HG03521 (cell line): ENCODE measurements around the gene SHOC1.
"Not testable (repeated sequence)": the region's sequence is repeated elsewhere in the genome, so short reads cannot be mapped to it uniquely, and the experiment has no call there.

ENCODE experiments used
- ATAC-seq: cut with Tn5 transposase; IDR thresholded peaks from one replicate; pipeline ENCODE4 v1.9.1; 2021; ENCODE audit warnings: mild to moderate bottlenecking, moderate library complexity; ENCODE audit not compliant: unreplicated experiment

Gene SHOC1

DNA sequence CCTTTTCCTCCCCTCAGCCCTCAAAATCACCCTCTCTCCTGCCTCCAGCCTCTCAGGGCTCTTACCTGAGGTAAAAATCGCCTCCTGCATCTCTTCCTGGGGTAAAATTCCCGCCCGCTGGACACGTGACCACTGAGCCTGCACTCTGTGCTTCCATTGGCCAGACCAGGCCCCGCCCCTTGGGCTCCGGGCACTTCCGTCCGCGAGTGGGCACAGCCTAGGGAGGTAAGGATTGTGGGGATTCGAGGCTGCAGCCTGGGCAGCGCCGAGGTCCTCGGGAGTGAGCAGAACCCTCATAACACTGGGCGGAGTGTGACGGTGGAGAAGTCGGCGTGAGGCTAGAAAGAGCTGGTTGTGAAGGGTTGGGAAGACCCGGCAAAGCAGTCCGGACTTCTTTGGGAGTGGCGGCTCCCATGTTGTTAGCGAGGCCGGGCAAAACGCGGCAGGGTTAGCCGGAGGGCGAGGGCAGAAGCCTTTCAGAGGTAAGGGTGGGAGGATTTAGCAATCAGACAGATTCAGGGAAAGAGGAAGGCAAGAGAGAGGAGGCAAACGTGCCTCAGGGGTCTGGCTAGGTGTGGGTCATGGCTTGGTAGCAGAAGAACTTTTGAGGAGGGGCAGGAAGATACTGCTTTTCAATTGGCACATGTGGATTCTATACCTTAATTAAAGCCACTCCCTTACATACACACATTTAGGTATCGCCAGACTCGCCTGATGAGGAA is at the start of gene SHOC1:
Gene SHOC1 (minus strand): TSS at position 103 of the 722 bp plus-strand sequence. CDS start 3,519 bp downstream, outside the sequence.
- no peak for ATAC-seq

DNA sequence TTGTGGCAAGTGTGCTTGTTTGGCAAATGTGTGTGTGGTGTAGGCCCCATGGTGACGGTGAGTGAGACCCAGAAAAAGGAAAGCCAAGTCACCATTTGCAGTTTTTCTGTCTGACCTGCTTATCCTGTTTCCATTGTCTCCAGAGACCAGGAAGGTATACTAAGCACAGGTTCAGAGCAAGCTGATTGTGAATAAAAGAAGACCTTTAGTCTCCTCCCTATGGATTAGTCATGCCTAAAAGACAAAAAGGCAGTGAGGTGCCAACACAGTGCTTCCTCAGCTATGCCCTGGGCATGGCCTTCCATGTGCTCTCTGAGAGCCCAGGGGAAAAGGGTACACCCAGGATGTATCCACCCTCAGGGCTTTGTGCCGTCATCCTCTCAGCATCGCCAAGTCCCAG is 49.2 kb upstream of the SHOC1 start:
- no peak for ATAC-seq

DNA sequence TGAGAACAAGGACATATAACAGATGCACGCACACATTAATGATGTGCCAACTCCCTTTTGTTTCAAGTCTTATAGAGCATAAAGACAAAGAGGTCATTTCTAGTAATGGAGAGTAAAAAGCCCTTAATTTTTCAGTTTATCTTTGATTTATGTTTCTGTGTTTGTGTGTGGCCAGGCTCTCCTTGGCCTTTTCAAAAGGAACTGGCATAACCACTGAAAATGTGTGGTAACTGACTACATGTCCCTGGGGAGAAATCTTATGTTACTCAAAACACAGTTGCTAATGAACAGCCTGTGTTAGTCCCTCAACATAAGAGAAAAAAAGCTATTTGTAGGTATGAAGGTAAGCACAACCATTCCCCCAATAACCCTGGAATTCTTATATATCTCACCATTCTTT is 47.6 kb upstream of the SHOC1 start:
- ATAC-seq: no peak

DNA sequence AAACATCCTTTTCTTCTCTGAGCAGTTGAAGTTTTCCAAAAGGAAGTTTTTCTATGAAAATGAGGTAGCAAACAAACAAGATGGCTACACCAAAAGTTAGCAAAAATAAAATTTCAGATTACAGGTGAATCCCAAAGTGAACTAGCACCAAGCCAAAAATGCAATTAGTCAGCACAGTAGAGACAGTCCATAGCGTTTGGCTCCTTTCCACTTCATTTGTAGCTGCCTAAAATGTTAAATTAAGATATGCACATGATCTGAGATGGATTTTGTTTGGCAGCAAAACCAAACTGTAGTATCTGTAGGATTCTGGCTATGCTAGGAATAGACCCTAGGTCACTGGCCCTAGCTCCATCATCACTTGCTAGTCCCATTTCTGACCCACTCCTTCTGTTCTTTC is 45.7 kb upstream of the SHOC1 start:
- ATAC-seq: no peak

DNA sequence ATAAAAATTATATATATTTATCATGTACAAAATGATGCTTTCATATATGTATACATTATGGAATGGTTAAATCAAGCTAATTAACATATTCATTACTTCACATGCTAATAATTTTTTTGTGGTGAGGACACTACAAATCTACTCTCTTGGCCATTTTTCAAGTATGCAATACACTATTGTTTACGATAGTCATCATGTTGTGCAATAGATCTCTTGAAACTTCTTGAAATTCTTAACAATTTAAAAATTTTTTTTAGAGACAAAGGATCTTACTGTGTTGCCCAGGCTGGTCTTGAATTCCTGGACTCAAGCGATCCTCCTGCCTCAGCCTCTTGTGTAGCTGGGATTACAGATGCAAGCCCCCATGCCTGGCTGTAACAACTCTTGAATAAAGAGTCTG is 45.2 kb upstream of the SHOC1 start:
- ATAC-seq: no peak

DNA sequence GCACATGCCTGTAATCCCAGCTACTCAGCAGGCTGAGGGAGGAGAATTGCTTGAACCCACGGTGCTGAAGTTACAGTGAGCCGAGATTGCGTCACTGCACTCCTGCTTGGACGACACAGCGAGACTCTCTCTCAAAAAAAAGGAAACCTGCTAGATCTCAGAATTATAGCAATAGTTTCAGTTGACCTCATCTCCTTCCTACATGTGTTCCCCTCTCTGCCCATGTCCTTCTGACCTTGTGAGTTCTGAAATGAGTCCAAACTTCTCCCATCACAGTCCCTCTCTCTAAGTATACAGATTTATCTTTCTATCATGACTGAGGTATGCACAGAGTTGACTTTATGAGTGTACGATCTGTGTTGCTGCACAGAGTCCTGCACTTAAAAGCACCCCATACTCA is 44.6 kb upstream of the SHOC1 start:
- no peak for ATAC-seq

DNA sequence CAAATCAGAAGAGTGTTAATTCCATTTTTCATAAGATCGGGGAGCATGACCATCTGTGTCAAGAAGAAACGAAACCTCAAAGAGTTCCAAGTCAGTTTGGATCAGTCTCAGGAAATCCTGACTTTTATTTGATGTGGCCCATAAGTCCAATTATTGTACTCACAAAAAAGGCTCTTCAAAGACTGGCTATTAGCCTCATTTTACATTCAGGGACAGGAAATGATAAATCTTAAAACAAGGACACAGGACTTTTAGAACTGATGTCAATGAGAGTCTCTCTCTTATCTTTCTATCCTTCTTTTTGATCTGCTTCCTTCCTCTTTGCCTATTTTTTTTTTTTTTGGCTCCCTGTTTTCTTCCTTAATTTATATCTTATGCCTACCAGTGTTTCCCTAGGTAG is 43.7 kb upstream of the SHOC1 start:
- ATAC-seq: no peak

DNA sequence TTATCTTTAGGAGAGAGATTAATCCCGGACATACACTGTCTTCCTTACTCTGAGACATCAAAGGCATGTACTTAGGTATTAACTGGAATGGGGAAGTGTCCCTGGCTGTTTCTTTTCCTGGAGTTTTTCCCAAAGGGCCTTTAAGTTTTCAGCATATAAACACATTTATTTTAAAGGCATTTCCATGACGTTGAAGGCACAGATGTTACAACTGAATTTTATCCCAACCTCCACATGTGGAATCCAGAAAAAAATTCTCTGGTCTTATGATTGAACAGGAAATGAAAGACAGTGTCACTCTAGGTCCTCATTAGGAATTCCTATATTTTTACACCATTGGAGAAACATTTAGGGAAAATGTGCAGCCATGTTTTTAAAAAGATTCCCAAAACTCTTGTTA is 41.6 kb upstream of the SHOC1 start:
- ATAC-seq: no peak

DNA sequence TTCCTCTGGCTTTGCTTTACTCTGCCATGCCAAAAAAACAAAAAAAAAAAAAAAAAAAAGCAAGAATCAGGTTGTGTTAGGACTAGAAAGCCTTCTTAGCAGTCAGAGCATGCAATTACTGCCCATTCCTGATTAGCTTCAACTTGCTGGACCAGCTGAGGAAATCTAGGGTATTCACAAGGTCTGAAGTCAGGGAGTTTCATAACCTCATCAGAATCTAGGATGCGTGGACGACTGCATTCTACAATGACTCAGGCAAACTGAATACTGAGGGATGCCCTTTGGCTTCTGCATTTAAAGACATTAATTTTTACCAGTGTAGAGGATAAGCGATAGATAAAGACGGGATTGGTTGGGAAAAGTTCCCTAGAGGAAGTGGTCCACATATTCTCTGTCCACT is 39.2 kb upstream of the SHOC1 start:
- ATAC-seq: no peak

DNA sequence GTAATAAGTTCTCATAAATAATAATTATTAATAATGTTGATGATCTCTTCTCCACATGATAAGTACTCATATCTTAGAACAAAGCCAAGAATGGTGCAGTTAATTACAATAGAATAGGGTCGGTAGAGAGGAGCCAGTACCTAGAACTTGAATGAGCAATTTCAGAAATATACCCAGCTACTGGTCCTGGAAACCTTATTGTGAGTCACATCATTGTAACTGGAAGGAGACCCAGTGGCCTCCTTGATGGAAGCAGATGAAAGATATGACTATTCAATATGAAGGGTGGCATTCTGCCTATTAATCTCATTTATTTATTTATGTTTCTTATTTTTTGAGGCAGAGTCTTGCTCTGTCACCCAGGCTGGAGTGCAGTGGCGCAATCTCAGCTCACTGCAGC is 37.7 kb upstream of the SHOC1 start:
- ATAC-seq: no peak

DNA sequence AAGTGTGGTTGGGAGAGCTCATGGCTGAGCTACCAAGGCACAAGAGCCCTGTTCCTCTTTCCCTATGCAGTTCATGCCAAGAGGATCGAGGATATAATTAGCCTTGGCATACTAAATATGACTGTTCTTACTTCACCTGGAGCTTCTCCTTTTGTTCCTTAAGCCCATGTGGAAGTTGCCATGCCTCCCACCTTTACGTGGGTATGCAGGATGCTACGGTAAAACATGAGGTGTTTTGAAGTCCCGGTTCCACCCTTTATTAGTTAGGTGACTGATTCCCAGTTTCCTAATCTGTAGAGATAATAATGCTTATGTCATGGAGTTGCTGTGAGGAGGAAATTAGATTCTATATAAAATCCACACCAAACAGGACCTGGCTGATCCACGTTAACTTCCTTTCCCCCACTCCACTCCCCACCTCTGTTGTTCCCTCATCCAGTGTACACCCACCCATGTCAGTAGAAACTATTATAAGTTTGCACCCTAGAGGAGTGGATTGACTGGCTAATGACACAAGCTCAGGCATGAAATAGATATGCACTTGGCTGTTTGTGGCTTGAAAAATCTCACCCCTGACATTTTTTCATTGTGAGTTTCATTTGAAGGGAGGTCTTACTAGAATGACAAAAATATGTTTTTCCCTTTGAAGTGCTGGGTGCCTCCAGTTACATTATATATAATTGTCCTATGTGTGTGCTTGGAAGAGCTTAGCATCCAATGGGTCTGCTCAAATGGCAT is 36.8 kb upstream of the SHOC1 start:
- no peak for ATAC-seq

DNA sequence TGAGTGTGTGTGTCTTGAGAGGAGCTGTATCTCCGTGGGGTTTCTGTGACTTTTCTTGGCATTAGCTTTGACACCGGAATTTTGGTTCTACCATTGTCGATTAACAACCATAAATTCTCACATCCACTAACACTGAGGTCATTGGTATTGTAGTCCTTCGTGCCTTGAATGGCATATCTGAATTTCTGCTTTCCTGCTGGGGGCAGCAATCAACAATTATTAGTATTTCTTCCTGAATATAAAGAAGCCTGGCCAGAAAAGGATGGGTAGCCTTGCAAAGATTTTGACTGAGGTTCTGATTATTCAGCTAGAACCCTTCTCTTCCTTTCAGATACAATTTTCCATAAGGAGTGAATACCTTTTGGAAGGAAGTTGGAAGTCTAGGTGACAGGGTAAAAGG is 33.5 kb upstream of the SHOC1 start:
- ATAC-seq: no peak

DNA sequence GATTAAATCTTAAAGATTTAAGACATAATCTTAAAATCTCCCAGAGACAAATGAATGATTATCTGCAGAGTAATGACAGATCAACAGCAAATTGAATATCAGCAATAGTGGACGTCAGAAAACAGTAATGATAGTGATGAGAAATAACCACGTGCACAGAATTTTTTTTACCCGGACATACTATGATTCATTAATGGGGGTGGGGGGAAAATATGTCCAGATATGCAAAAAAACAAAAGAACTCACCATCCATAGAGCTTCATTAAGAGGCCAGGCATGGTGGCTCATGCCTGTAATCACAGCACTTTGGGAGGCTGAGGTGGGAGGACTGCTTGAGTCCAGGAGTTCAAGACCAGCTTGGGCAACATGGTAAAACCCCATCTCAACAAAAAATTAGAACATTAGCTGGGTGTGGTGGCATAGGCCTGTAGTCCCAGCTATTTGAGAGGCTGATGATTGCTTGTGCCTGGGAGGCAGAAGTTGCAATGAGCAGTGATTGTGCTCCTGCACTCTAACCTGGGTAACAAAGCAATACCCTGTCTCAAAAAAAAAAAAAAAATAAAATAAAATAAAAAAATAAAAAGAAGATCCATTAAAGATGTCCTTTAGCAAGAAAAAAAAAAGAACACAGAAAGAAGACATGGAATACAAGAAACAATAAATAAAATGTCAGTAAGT is 30.9 kb upstream of the SHOC1 start:
- no peak for ATAC-seq

DNA sequence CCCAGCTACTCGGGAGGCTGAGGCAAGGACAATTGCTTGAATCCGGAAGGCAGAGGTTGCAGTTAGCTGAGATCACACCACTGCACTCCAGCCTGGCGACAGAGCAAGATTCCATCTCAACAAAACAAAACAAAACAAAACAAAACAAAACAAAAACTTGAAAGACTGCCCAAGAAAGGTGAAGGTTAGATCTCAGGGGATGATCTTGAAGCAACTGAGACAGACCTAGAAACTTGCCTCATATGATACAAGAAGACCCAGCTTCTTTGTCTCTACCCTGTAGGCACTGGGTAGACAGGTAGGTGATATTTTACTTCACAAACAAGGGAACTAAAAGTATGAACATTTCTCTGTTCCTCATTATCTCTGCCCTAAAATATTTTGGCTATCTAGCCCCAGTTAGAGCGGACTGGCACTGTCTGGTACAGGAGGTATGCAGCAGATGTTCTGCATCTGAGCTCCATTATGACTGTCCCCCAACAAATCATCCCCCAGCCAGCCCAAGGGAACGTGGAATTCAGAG is 26.3 kb upstream of the SHOC1 start:
- no peak for ATAC-seq

DNA sequence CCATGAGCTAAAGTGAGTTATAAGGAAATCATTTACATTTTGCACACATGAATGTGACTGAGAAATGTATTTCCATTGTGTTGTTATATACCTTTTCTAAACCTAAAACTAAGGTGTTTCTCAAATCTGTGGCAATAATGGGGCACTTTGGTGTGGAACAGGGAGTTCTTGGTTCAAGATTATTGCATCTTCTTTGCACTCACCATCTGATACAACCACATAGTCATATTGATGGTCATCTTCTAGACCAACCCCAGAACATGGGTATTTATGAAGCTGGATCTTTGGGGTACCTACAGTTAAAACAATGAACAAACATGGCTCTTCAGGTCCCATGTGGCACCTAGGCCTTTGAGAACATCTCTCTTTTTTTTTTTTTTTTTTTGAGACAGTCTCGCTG is 24.6 kb upstream of the SHOC1 start:
- no peak for ATAC-seq

DNA sequence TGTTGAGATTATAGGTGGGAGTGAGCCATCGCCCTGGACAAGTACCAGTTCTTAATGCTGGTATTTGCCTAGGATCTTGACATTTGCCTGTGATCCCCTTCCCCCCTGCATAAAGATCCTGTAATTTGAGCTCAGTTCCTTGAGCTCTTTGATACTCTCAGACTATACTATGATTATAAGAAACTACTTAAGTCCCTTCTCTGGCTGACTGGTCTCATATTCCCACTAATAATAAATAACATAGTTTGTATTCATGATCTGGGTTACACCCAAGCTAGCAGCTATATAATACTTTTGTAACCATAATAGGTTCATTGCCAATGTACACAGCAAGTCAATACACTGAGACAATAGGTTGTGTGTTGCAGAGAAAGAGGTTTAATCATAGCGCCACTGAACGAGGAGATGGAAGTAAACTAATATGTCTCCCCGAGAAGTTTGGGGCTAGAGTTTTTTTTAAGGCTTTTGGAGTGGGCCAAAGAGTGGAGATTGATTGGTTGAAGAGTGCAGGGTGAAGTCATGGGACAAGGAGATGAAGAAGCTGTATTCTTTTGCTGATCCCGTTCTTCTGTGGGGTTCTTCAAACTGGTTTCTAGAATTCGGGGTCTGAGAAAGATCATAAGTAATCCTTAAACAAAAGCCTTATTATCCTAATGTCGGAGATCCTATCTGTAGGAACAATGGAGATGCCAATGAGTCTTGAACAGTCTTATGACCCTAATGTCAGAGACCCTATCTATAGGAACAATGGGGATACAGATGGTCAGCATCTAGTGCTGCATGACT is 20.7 kb upstream of the SHOC1 start:
- no peak for ATAC-seq

DNA sequence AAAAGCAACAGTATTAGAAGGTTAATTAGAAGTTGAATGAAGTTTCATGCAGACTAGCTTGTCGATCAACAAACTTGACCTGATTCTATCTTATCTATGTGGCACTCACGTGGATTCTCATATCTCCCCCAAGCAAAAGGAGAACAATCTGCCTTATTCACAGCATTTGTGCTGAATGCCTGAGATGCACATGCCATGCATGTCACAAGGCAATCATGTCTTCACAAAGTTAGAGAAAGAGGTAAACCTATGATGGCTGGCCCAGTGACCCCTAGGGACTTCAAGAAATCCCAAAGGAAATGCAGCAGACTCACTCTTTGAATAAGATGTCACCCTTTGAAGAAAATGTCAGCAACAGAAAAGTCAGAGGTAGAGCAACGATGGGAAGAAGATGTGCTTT is 17.6 kb upstream of the SHOC1 start:
- no peak for ATAC-seq

DNA sequence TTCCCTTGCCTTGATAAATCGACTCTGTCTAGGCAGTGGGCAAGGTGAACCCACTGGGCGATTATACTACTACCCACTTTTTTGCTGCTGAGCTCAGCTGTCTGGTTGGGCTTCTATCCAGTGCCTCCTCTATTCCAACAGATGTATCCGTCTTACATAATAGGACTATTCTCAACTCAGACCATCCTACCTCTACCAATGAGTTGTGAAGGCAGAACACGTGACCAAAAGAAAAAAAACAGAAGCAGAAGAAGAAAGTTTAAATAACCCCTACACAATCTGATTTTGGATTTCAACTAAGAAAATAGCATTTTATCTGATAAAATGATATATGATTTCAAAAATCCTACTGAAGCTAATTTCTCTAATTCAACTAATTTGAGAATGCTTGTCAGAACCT is 16.2 kb upstream of the SHOC1 start:
- ATAC-seq: no peak

DNA sequence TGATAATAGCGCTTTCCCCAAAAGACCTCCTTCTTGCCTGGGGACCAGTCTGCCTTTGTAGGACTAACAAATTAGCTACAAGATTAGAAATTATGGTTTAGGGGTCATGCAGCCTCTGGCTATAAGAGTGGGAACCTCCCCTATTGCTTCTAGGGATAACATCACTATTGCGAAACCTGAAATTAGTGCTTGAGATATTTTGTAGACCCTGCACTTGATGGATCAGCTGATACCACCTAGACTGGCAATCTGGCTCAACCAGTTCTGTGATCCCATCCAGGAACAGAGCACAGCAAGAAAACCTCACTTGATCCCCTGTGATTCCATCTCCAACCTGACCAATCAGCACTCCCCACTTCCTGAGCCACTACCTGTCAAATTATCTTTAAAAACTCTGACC is 15.7 kb upstream of the SHOC1 start:
- ATAC-seq: not testable (repeated sequence)

DNA sequence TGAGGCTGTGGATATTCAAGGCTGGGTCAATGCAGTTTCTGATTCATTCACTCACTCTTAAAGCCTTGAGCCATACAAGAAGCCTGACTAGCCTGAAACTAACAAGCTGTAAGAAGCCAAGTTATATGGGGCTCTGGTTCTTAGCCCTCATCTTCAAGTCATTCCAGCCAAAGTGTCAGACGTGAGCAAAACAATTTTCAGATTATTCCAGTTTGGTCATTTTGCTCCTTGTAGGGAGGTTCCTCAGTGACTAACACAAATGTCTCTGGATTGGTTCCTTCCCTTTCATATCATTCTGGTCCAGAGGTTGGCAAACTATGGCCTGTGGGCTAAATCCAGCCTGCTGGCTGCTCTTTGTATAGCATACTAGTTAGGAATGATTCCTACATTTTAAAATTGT is 12.5 kb upstream of the SHOC1 start:
- ATAC-seq: no peak

DNA sequence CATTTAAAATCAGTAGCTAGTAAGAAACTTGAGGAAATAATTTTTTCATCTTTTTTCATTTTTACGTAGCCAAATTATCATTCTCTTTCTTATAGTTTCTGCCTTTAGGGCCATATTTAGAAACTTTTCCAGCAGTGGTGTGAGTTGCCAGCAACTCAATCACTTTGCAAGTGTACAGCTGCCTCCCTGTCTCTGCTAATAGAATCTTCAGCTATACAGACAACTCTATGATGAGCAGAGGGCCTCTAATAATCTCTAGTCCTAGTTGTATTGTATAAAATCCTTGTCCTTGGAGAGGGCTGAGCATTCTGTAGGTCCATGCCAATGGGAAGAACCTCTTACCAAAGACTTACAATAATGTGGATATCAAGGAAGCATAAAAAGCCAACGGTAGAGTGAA is 11.5 kb upstream of the SHOC1 start:
- no peak for ATAC-seq
